HepG2 (cell line): Measurements from ENCODE around the gene SPAG4. TPM values are rescaled to one million over a fixed set of nuclear protein-coding genes. Genes with fewer than 3 reads are reported as not detected.

Source experiments
- ATAC-seq: fragments of 200-7000 bp; cut with Tn5 transposase; 3 replicates; pipeline ENCODE4 v1.9.1; 2020; ENCODE audit warnings: mild to moderate bottlenecking, moderate library complexity
- BruUV-seq: library from RNA; stranded (reverse); fragments of 400-500 nt; replicated peaks from 2 replicates; lab custom pipeline; 2021; lab: Mats Ljungman, UMichigan
- CTCF ChIA-PET: fragments of 300-600 bp; formaldehyde crosslinking; extraction: SDS; loops from one replicate; lab custom pipeline; 2021; ENCODE audit warnings: low total read pairs, inconsistent platforms, low intra/inter-chr PET ratio; lab: Yijun Ruan, JAX
- POLR2A ChIA-PET: fragments of 350-600 bp; sonication (Branson Sonifier 250); formaldehyde crosslinking; loops from one replicate; lab custom pipeline; 2020; ENCODE audit warnings: antibody characterized with exemption, inconsistent platforms; lab: Yijun Ruan, JAX
- DNase-seq: peaks from one replicate; pipeline ENCODE4 v3.0.0-alpha.2; 2015; ENCODE audit warnings: low spot score
- FAIRE-seq: peaks from 3 replicates; lab custom pipeline; 2011; peaks lifted over from hg19 to GRCh38; lab: Jason Lieb, UNC
- H2AFZ ChIP-seq: one replicate; pipeline ENCODE4 v1.6.1; 2011; ENCODE audit warnings: low read length, inconsistent platforms
- H3K27ac ChIP-seq: fragments of 300-600 bp; 3 replicates; pipeline ENCODE4 v1.8.0; 2011; ENCODE audit warnings: mixed run types, mild to moderate bottlenecking, mixed read lengths, low read length, inconsistent platforms; ENCODE audit not compliant: insufficient read depth; ENCODE audit errors: extremely low read length
- H3K27me3 ChIP-seq, 2 experiments: fragments of 200-600 bp in 1 of 2; 2 replicates in 1 of 2; 3 replicates in 1 of 2; pipeline versions ENCODE4 v1.6.0 to v1.8.0; 2011; ENCODE audit warnings: low read length in 2 of 2, mild to moderate bottlenecking in 2 of 2, moderate library complexity in 2 of 2, inconsistent platforms in 1 of 2; ENCODE audit not compliant: insufficient read depth in 2 of 2, control insufficient read depth in 1 of 2
- H3K36me3 ChIP-seq, 2 experiments: fragments of 200-600 bp in 1 of 2; replicated peaks in 1 of 2; 2 replicates in 1 of 2; 3 replicates in 1 of 2; pipeline versions ENCODE4 v1.5.1 to v1.8.0; 2011; ENCODE audit warnings: low read length in 2 of 2, inconsistent platforms in 1 of 2; ENCODE audit not compliant: insufficient read depth in 2 of 2, control insufficient read depth in 1 of 2
- H3K4me1 ChIP-seq: 2 replicates; pipeline ENCODE4 v1.5.1; 2012; ENCODE audit warnings: low read length, inconsistent platforms; ENCODE audit not compliant: insufficient read depth
- H3K4me2 ChIP-seq: 2 replicates; pipeline ENCODE4 v1.6.0; 2011; ENCODE audit warnings: low read depth, low read length, inconsistent platforms
- H3K4me3 ChIP-seq, 3 experiments: fragments of 200-600 bp in 1 of 3; sonication (generic), shearing (Covaris generic) in 1 of 3; replicated peaks in 1 of 3; 2 replicates each; pipeline ENCODE4 v1.5.1; 2011 to 2016; ENCODE audit warnings: low read length in 3 of 3, inconsistent platforms in 2 of 3, low read depth in 2 of 3, mild to moderate bottlenecking in 2 of 3, control low read depth in 1 of 3, mixed read lengths in 1 of 3; ENCODE audit not compliant: insufficient read depth in 1 of 3
- H3K79me2 ChIP-seq: one replicate; pipeline ENCODE4 v1.6.1; 2011; ENCODE audit warnings: low read length, inconsistent platforms; ENCODE audit not compliant: insufficient read depth
- H3K9ac ChIP-seq: 2 replicates; pipeline ENCODE4 v1.6.0; 2011; ENCODE audit warnings: mild to moderate bottlenecking, low read depth, low read length, inconsistent platforms; ENCODE audit not compliant: insufficient read depth
- H3K9me3 ChIP-seq: 2 replicates; pipeline ENCODE4 v1.5.1; 2012; ENCODE audit warnings: mild to moderate bottlenecking, low read length
- H4K20me1 ChIP-seq: 2 replicates; pipeline ENCODE4 v1.6.0; 2011; ENCODE audit warnings: inconsistent platforms, mild to moderate bottlenecking, low read length, moderate library complexity; ENCODE audit not compliant: insufficient read depth
- ADNP ChIP-seq: sonication (generic); formaldehyde crosslinking; IDR thresholded peaks from 2 replicates; pipeline ENCODE4 v1.4.0; 2020; ENCODE audit warnings: missing genetic modification reagents
- ATF1 ChIP-seq: IDR thresholded peaks from 2 replicates; pipeline ENCODE4 v1.6.1; 2016; ENCODE audit warnings: mild to moderate bottlenecking, control low read depth
- CBX5 ChIP-seq: sonication (generic); formaldehyde crosslinking; IDR thresholded peaks from 2 replicates; pipeline ENCODE4 v1.4.0; 2020; ENCODE audit warnings: missing genetic modification reagents, borderline replicate concordance
- EEA1 ChIP-seq: sonication (generic); formaldehyde crosslinking; IDR thresholded peaks from 2 replicates; pipeline ENCODE4 v1.5.1; 2020; ENCODE audit warnings: mild to moderate bottlenecking, missing genetic modification reagents, borderline replicate concordance
- GABPA ChIP-seq, 2 experiments: IDR thresholded peaks; 2 replicates each; pipeline ENCODE4 v1.6.1; 2011 to 2016; ENCODE audit warnings: low read depth in 2 of 2, low read length in 1 of 2, missing biosample characterization in 1 of 2, missing genetic modification characterization in 1 of 2
- PAF1 ChIP-seq: IDR thresholded peaks from 2 replicates; pipeline ENCODE4 v1.6.1; 2016; ENCODE audit warnings: missing genetic modification reagents, missing compliant biosample characterization
- POLR2G ChIP-seq: fragments of 200-400 bp; formaldehyde crosslinking; IDR thresholded peaks from 2 replicates; pipeline ENCODE4 v1.6.1; 2018; ENCODE audit warnings: mild to moderate bottlenecking, low read depth, low read length, moderate library complexity
- RBAK ChIP-seq: sonication (generic); formaldehyde crosslinking; IDR thresholded peaks from 2 replicates; pipeline ENCODE4 v1.5.1; 2020; ENCODE audit warnings: mild to moderate bottlenecking, missing genetic modification reagents
- RBM22 ChIP-seq: fragments of 200-400 bp; formaldehyde crosslinking; optimal IDR thresholded peaks from 2 replicates; pipeline ENCODE3; 2017; ENCODE audit warnings: mild to moderate bottlenecking, low read length, moderate library complexity
- TP53 ChIP-seq: sonication (generic); formaldehyde crosslinking; conservative IDR thresholded peaks from 2 replicates; pipeline ENCODE4 v1.4.0; 2020; ENCODE audit warnings: missing genetic modification reagents
- ZNF263 ChIP-seq: sonication (generic); formaldehyde crosslinking; IDR thresholded peaks from 2 replicates; pipeline ENCODE4 v1.4.0; 2020; ENCODE audit warnings: missing genetic modification reagents
- ZNF605 ChIP-seq: sonication (generic); formaldehyde crosslinking; IDR thresholded peaks from 2 replicates; pipeline ENCODE4 v1.8.0; 2022; ENCODE audit warnings: mild to moderate bottlenecking, missing genetic modification reagents
- WGBS: methylation state at CpG from one replicate; pipeline ENCODE4 v1.1.6; 2017; ENCODE audit warnings: low lambda C conversion rate; 5-methylcytosine and 5-hydroxymethylcytosine counted together
- in situ Hi-C: cut with HindIII; loops from 2 replicates; pipeline ENCODE4 v1.10.0; 2017; ENCODE audit warnings: low pct_unique_long_range_greater_than_20kb; ENCODE audit not compliant: extremely low pct_ligation_motif_present
- intact Hi-C: fragments of 100-400 bp; cut with micrococcal nuclease; formaldehyde crosslinking; loops from one replicate; pipeline ENCODE4 v1.10.0; 2022; ENCODE audit not compliant: unreplicated experiment
- polyA plus RNA-seq, 8 experiments: library from polyadenylated mRNA; depleted of rRNA in 3 of 8; stranded (reverse) in 7 of 8; unstranded in 1 of 8; fragments of >200 nt; fragmentation: Illumina TruSeq in 4 of 8; extraction: Trizol in 4 of 8; gene quantifications; 2 replicates each; pipeline versions ENCODE4 v1.2.1 to v1.2.3, GENCODE V29; 2011 to 2016; ENCODE audit warnings: low read depth in 4 of 8, missing spikeins in 1 of 8, mixed read lengths in 1 of 8; ENCODE audit not compliant: insufficient read depth in 1 of 8
- total RNA-seq, 5 experiments: library from RNA; depleted of rRNA; stranded (reverse); fragments of >200 nt; fragmentation: Illumina TruSeq; extraction: Trizol; gene quantifications; 2 replicates each; pipeline ENCODE4 v1.2.3, GENCODE V29; 2016; ENCODE audit warnings: low read depth in 1 of 5
- TF ChIP-seq, protein P1 (sequence below): sonication (generic); formaldehyde crosslinking; IDR thresholded peaks from 2 replicates; pipeline ENCODE4 v1.4.0; 2020; ENCODE audit warnings: mild to moderate bottlenecking, missing genetic modification reagents
- TF ChIP-seq, protein P2 (sequence below): IDR thresholded peaks from 2 replicates; pipeline ENCODE4 v1.6.1; 2016; ENCODE audit warnings: mild to moderate bottlenecking, missing biosample characterization, missing genetic modification reagents

The SPAG4 gene
- total and polyA plus RNA-seq, 2 of the 13 experiments (the other 11 are each of a cell fraction or from before 2014, with no cell fraction given), result 5.8 to 137 TPM

DNA sequence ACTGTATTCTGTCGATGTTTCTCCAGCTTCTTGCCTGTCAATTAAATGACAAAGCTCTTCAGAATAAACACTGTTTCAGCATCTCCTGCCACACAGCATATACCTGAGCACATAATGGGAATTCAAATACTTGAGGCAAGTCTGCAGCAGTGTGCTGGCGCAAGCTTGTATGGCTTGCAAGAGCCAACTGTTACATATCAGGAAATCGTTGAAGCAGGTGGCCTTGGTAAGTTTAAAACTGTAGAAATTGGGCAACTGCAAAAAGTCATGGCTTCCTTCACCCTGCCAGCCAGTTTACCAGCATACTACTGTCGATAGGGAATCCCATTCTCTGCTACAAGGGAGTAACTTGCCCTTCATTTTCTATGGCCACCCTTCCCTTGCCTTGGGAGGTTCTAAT is 26.1 kb downstream of the SPAG4 start (continued):
- TF ChIP-seq, protein P1, sequence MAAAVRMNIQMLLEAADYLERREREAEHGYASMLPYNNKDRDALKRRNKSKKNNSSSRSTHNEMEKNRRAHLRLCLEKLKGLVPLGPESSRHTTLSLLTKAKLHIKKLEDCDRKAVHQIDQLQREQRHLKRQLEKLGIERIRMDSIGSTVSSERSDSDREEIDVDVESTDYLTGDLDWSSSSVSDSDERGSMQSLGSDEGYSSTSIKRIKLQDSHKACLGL (CRISPR knock-in tag), result no peak
- TF ChIP-seq ADNP (CRISPR knock-in tag) (no peak), RBM22 (peak; percentile 63)

DNA sequence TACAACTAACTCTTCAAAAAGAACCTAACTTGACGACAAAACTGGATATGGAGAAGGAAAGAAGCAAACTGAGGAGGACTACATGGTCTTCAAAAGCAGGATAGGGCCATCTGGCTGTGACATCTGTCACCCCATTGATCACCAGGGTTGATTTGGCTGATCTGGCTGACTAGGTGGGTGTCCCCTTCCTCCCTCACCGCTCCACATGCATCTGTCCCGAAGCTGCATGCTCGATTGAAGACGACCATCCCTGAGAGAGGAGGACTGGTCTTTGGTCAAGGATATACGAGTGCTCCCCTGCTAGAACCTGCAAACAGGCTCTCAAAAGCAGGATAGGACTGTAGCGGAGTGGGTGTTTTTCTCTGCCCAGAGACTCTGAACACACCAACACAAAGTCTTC is 27.4 kb downstream of the SPAG4 start:
- no peak overlapping the region for H2AFZ ChIP-seq
- H3K27me3 ChIP-seq, result no peaks in the 10 kb centered on the region
- no peak for ATAC-seq
- no peak overlapping the region for H3K4me3 ChIP-seq
- WGBS, result 94% methylated on average over 7 of the region's 7 CpGs
- H3K4me2 ChIP-seq, result no peak overlapping the region
- H3K79me2 ChIP-seq, result peaks cover 96% of the 10 kb centered on the region
- TF ChIP-seq EEA1, result peak; percentile 39; the same call in 1 of the 2 replicates
- TF ChIP-seq PAF1 (CRISPR knock-in tag), result 0 out of 2 replicates have a peak, but pooled peaks have one; percentile 75
- peak; percentile 56; the same call in 1 of the 2 replicates for TF ChIP-seq RBAK (CRISPR knock-in tag)
- peak; percentile 76 for TF ChIP-seq ZNF263 (CRISPR knock-in tag)
- TF ChIP-seq ATF1, result no peak
- peak; percentile 47; the same call in 1 of the 2 replicates for TF ChIP-seq ZNF605 (CRISPR knock-in tag)
- TF ChIP-seq GABPA (IDR thresholded peaks at IDR 0.05; ENCODE audit: low read depth, low read length), result no peak
- TF ChIP-seq GABPA (CRISPR knock-in tag; IDR thresholded peaks at IDR 0.05; ENCODE audit: low read depth), result no peak
- 0 out of 2 replicates have a peak, but pooled peaks have one; percentile 16 for TF ChIP-seq CBX5
- TF ChIP-seq POLR2G, result peak; percentile 13; the same call in 1 of the 2 replicates
- no peak for TF ChIP-seq TP53
- TF ChIP-seq RBM22, result peak; percentile 79
- TF ChIP-seq, protein P2, sequence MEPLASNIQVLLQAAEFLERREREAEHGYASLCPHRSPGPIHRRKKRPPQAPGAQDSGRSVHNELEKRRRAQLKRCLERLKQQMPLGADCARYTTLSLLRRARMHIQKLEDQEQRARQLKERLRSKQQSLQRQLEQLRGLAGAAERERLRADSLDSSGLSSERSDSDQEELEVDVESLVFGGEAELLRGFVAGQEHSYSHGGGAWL, result 0 out of 2 replicates have a peak, but pooled peaks have one; percentile 15
- TF ChIP-seq, all 625 proteins: peak for 9
- in situ Hi-C loops (no loop called here), intact Hi-C loops (no loop called here)
- POLR2A ChIA-PET, result interaction anchor here (0.6 to 1.2 kb wide), 4 partner anchors 17 to 79 kb away, joined by 3 to 5 read pairs (median 4); partner anchors contain the start of genes NFS1 and ROMO1
- Histone ChIP-seq H3K9ac (no peak overlapping the region), H3K27ac (no peak overlapping the region), H3K9me3 (peaks cover under 1% of the 10 kb centered on the region; the same call in 1 of the 2 replicates), H3K36me3 (no peaks in the 10 kb centered on the region), H3K4me1 (peaks cover 4% of the 10 kb centered on the region), H4K20me1 (peaks cover 47% of the 10 kb centered on the region)
- CTCF ChIA-PET, result no interaction called here
- no peak for FAIRE-seq
- BruUV-seq, result no TSS peak
- DNase-seq, result no peak
